HG03432 (cell line): Measurements from ENCODE around the gene HOMER2.
"Not testable (repeated sequence)": the region's sequence is repeated elsewhere in the genome, so short reads cannot be mapped to it uniquely, and the experiment has no call there.

Experiments
- ATAC-seq: cut with Tn5 transposase; IDR thresholded peaks from one replicate; pipeline ENCODE4 v1.9.1; 2021; ENCODE audit warnings: mild to moderate bottlenecking, moderate library complexity; ENCODE audit not compliant: unreplicated experiment

The HOMER2 gene

GRCh38 chr15:82865581-82865980 lies 86.9 kb downstream of the HOMER2 start:
- not testable (repeated sequence) for ATAC-seq

- no peak for ATAC-seq
Observed at GRCh38 chr15:82864967-82865366, 87.6 kb downstream of the HOMER2 start.

- no peak for ATAC-seq
Observed at GRCh38 chr15:82862886-82863285, 89.6 kb downstream of the HOMER2 start.

GRCh38 chr15:82858932-82859331 lies 93.6 kb downstream of the HOMER2 start:
- ATAC-seq = no peak

- ATAC-seq = no peak
Observed at GRCh38 chr15:82856397-82857170, 95.9 kb downstream of the HOMER2 start.

- no peak for ATAC-seq
Observed at GRCh38 chr15:82855286-82856100, 97.0 kb downstream of the HOMER2 start.

GRCh38 chr15:82854554-82854953 lies 98.0 kb downstream of the HOMER2 start:
- ATAC-seq = no peak

- ATAC-seq = no peak
Observed at GRCh38 chr15:82852941-82853561, 99.5 kb downstream of the HOMER2 start.

GRCh38 chr15:82851981-82852511 lies 100.5 kb downstream of the HOMER2 start:
- no peak for ATAC-seq

GRCh38 chr15:82851306-82851850 lies 101.1 kb downstream of the HOMER2 start:
- ATAC-seq = no peak

GRCh38 chr15:82850731-82851130 lies 101.8 kb downstream of the HOMER2 start:
- no peak for ATAC-seq

- ATAC-seq = no peak
Observed at GRCh38 chr15:82849556-82850512, 102.7 kb downstream of the HOMER2 start.

GRCh38 chr15:82848241-82848993 lies 104.1 kb downstream of the HOMER2 start:
- ATAC-seq = no peak

- ATAC-seq = no peak
Observed at GRCh38 chr15:82847703-82848102, 104.8 kb downstream of the HOMER2 start.

GRCh38 chr15:82846621-82847020 lies 105.9 kb downstream of the HOMER2 start:
- ATAC-seq = no peak

- ATAC-seq = no peak
Observed at GRCh38 chr15:82845686-82846085, 106.8 kb downstream of the HOMER2 start.

- no peak for ATAC-seq
Observed at GRCh38 chr15:82843566-82843965, 109.0 kb downstream of the HOMER2 start.

- ATAC-seq = no peak
Observed at GRCh38 chr15:82840166-82840565, 112.4 kb downstream of the HOMER2 start.

GRCh38 chr15:82839136-82839535 lies 113.4 kb downstream of the HOMER2 start:
- ATAC-seq = no peak
